K562 (cell line): ENCODE measurements around the gene RPLP2. TPM values are rescaled to one million over a fixed set of nuclear protein-coding genes. Genes with fewer than 3 reads are reported as not detected.

ENCODE experiments used
- ATF3 ChIP-seq, 2 experiments: fragments of 450-650 bp in 1 of 2; sonication (generic) in 1 of 2; formaldehyde crosslinking in 1 of 2; IDR thresholded peaks in 1 of 2; conservative IDR thresholded peaks in 1 of 2; 2 replicates each; pipeline versions ENCODE4 v1.6.1 to v1.8.1; 2016 to 2023; ENCODE audit warnings: mild to moderate bottlenecking in 2 of 2, moderate library complexity in 2 of 2, inconsistent platforms in 1 of 2, missing genetic modification reagents in 1 of 2
- CXXC5 ChIP-seq: fragments of 250-450 bp; sonication (Bioruptor Pico); IDR thresholded peaks from 2 replicates; pipeline ENCODE4 v1.8.0; 2022; ENCODE audit warnings: inconsistent platforms, mild to moderate bottlenecking, moderate library complexity
- ELF1 ChIP-seq: fragments of 200-800 bp; sonication (Bioruptor generic); IDR thresholded peaks from 2 replicates; pipeline ENCODE4 v1.6.1; 2016; ENCODE audit warnings: missing genetic modification characterization, missing compliant biosample characterization
- NCOR1 ChIP-seq: fragments of 450-650 bp; IDR thresholded peaks from 2 replicates; pipeline ENCODE4 v1.6.1; 2016; ENCODE audit warnings: mild to moderate bottlenecking, moderate library complexity
- PHF8 ChIP-seq: fragments of 200-600 bp; sonication (generic); IDR thresholded peaks from 2 replicates; pipeline ENCODE4 v1.6.1; 2012; ENCODE audit warnings: mixed run types, mild to moderate bottlenecking, inconsistent platforms, low read length, moderate library complexity, borderline replicate concordance
- PPARD ChIP-seq: fragments of 250-450 bp; sonication (Bioruptor Pico); IDR thresholded peaks from 2 replicates; pipeline ENCODE4 v1.8.0; 2022; ENCODE audit warnings: inconsistent platforms, mild to moderate bottlenecking, moderate library complexity
- PURB ChIP-seq: sonication (generic); formaldehyde crosslinking; IDR thresholded peaks from 2 replicates; pipeline ENCODE4 v1.9.0; 2021; ENCODE audit warnings: low read depth, mild to moderate bottlenecking, missing genetic modification reagents
- RBBP5 ChIP-seq: fragments of 200-600 bp; sonication (generic); IDR thresholded peaks from 2 replicates; pipeline ENCODE4 v1.6.1; 2012; ENCODE audit warnings: borderline replicate concordance, mild to moderate bottlenecking, low read length, control low read depth, inconsistent platforms; ENCODE audit not compliant: insufficient read depth, poor library complexity, severe bottlenecking
- SAFB ChIP-seq: fragments of 200-400 bp; formaldehyde crosslinking; IDR thresholded peaks from 2 replicates; pipeline ENCODE4 v1.6.1; 2017; ENCODE audit warnings: low read depth, low read length, borderline replicate concordance
- SMAD2 ChIP-seq: fragments of 150-350 bp; IDR thresholded peaks from 2 replicates; pipeline ENCODE4 v1.6.1; 2014; ENCODE audit warnings: low read depth, mild to moderate bottlenecking, low read length
- U2AF2 ChIP-seq: fragments of 200-400 bp; formaldehyde crosslinking; optimal IDR thresholded peaks from 2 replicates; pipeline ENCODE3; 2017; ENCODE audit warnings: low read depth, mild to moderate bottlenecking, low read length
- ZBTB17 ChIP-seq: fragments of 450-650 bp; formaldehyde crosslinking; IDR thresholded peaks from 2 replicates; pipeline ENCODE4 v1.4.0; 2020; ENCODE audit warnings: mild to moderate bottlenecking
- ZKSCAN8 ChIP-seq: fragments of 200-800 bp; sonication (Bioruptor generic); IDR thresholded peaks from 2 replicates; pipeline ENCODE4 v1.6.1; 2016; ENCODE audit warnings: missing genetic modification characterization, missing compliant biosample characterization
- ZNF197 ChIP-seq: fragments of 200-800 bp; sonication (Bioruptor generic); IDR thresholded peaks from 2 replicates; pipeline ENCODE4 v1.6.1; 2016; ENCODE audit warnings: low read depth, missing genetic modification characterization, missing compliant biosample characterization
- ZNF23 ChIP-seq: fragments of 250-450 bp; sonication (Bioruptor Pico); IDR thresholded peaks from 2 replicates; pipeline ENCODE4 v1.4.0; 2020; ENCODE audit warnings: mild to moderate bottlenecking
- ZNF232 ChIP-seq: sonication (generic); formaldehyde crosslinking; IDR thresholded peaks from 2 replicates; pipeline ENCODE4 v1.8.0; 2022; ENCODE audit warnings: mild to moderate bottlenecking, missing genetic modification reagents
- ZNF766 ChIP-seq: fragments of 200-800 bp; sonication (Bioruptor generic); conservative IDR thresholded peaks from 2 replicates; pipeline ENCODE4 v1.6.1; 2016; ENCODE audit warnings: missing genetic modification characterization, missing compliant biosample characterization
- polyA plus RNA-seq, 8 experiments: library from polyadenylated mRNA; depleted of rRNA in 4 of 8; stranded (reverse) in 5 of 8; unstranded in 3 of 8; fragments of >200 nt; fragmentation: Nextera tagmentation in 2 of 8; fragmentation: Illumina TruSeq in 1 of 8; extraction: Ambion mirVana in 2 of 8; extraction: Trizol in 1 of 8; gene quantifications; 2 replicates each; pipeline versions ENCODE4 v1.2.1 to v1.2.3, GENCODE V29; 2011 to 2014; ENCODE audit warnings: inconsistent platforms in 1 of 8, missing spikeins in 1 of 8
- total RNA-seq, 7 experiments: library from RNA; depleted of rRNA in 6 of 7; stranded (reverse); fragments of >200 nt in 6 of 7; fragmentation: Illumina TruSeq in 2 of 7; extraction: Trizol in 2 of 7; gene quantifications; 2 replicates each; pipeline versions ENCODE4 v1.2.1 to v1.2.3, GENCODE V29; 2011 to 2021; ENCODE audit warnings: low replicate concordance in 1 of 7
- TF ChIP-seq, protein P1 (sequence below): fragments of 450-650 bp; formaldehyde crosslinking; IDR thresholded peaks from 2 replicates; pipeline ENCODE4 v1.4.0; 2020; ENCODE audit warnings: mild to moderate bottlenecking
- TF ChIP-seq, protein P2 (sequence below), 3 experiments: fragments of 200-800 bp in 1 of 3; sonication (Bioruptor generic) in 1 of 3; sonication (generic) in 1 of 3; formaldehyde crosslinking in 1 of 3; IDR thresholded peaks; 2 replicates each; pipeline versions ENCODE4 v1.6.1 to v1.8.0; 2016 to 2022; ENCODE audit warnings: mild to moderate bottlenecking in 2 of 3, missing compliant biosample characterization in 2 of 3, missing genetic modification characterization in 2 of 3, missing genetic modification reagents in 1 of 3

Gene RPLP2
- total and polyA plus RNA-seq, 9 of the 15 experiments (the other 6 are each of a cell fraction or from before 2014, with no cell fraction given): 528 to 3,807 (median 1,633) TPM

DNA sequence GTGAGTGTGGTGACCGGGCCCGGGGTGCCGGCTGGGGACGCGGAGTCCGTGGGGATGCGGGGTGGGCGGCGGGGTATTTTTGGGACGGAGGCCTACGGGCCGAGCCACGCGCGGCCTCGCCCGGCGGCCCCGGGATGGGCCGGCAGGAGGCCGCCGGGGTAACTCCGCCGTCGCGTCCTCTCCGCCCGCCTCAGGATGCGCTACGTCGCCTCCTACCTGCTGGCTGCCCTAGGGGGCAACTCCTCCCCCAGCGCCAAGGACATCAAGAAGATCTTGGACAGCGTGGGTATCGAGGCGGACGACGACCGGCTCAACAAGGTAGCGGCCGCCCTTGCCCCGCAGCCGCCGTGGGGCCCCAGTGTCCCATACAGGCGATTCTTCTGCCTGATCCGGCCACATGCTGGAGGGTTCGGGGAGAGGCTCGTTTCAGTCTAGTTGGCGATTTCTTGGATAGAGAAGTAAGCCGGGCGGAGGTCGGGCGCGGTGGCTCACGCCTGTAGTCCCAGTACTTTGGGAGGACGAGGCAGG, 337 bp downstream of the RPLP2 start (continued):
- TF ChIP-seq RBBP5 (peak; percentile 55), CXXC5 (no peak; the same call in 1 of the 2 replicates), ZNF23 (no peak), U2AF2 (no peak), ZNF232 (CRISPR knock-in tag) (no peak), ZNF766 (peak; percentile 9; the same call in 1 of the 2 replicates), ELF1 (tag) (no peak), NCOR1 (peak; percentile 17; the same call in 1 of the 2 replicates), ATF3 (IDR thresholded peaks at IDR 0.05) (no peak), ATF3 (CRISPR knock-in tag; conservative IDR thresholded peaks at IDR 0.05) (no peak), PPARD (CRISPR knock-in tag) (no peak), PURB (CRISPR knock-in tag) (no peak), ZKSCAN8 (no peak), SAFB (0 out of 2 replicates have a peak, but pooled peaks have one; percentile 65), ZBTB17 (CRISPR knock-in tag) (no peak), SMAD2 (no peak), PHF8 (peak; percentile 47; the same call in 1 of the 2 replicates), ZNF197 (CRISPR knock-in tag) (no peak)
- TF ChIP-seq, protein P1, sequence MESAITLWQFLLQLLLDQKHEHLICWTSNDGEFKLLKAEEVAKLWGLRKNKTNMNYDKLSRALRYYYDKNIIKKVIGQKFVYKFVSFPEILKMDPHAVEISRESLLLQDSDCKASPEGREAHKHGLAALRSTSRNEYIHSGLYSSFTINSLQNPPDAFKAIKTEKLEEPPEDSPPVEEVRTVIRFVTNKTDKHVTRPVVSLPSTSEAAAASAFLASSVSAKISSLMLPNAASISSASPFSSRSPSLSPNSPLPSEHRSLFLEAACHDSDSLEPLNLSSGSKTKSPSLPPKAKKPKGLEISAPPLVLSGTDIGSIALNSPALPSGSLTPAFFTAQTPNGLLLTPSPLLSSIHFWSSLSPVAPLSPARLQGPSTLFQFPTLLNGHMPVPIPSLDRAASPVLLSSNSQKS: no peak
- TF ChIP-seq, protein P2, sequence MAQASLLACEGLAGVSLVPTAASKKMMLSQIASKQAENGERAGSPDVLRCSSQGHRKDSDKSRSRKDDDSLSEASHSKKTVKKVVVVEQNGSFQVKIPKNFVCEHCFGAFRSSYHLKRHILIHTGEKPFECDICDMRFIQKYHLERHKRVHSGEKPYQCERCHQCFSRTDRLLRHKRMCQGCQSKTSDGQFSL (CRISPR knock-in tag; IDR thresholded peaks at IDR 0.05): no peak
- TF ChIP-seq, protein P2 (tag; IDR thresholded peaks at IDR 0.05): 0 out of 4 replicates have a peak, but pooled peaks of 1 of the 2 experiments have one; percentile 7
